Transverse colon (tissue), 4 donors: ENCODE results near the gene PLA2G2D. TPM values are rescaled to one million over a fixed set of nuclear protein-coding genes. Genes with fewer than 3 reads are reported as not detected.
"Not testable (repeated sequence)": the region's sequence is repeated elsewhere in the genome, so short reads cannot be mapped to it uniquely, and the experiment has no call there.

ENCODE experiments used
- DNase-seq: peaks from one replicate; pipeline ENCODE4 v3.0.0-alpha.2; 2019
- H3K27ac ChIP-seq, 4 donors: fragments of 200-600 bp; sonication (generic); 2 replicates each; pipeline ENCODE4 v1.5.1; 2016 to 2018; ENCODE audit warnings: inconsistent platforms in 4 of 4
- H3K27me3 ChIP-seq: fragments of 200-600 bp; sonication (generic); 2 replicates; pipeline ENCODE4 v1.5.1; 2017; ENCODE audit warnings: inconsistent platforms
- H3K36me3 ChIP-seq, 4 donors: fragments of 200-600 bp; sonication (generic); 2 replicates each; pipeline ENCODE4 v1.5.1; 2017 to 2019; ENCODE audit warnings: inconsistent platforms in 4 of 4
- H3K4me1 ChIP-seq, 4 donors: fragments of 200-600 bp; sonication (generic); 2 replicates each; pipeline ENCODE4 v1.5.1; 2017 to 2020; ENCODE audit warnings: inconsistent platforms in 4 of 4
- H3K4me3 ChIP-seq, 4 donors: fragments of 200-600 bp; sonication (generic); 1 replicate in 1 of 4; 2 replicates in 3 of 4; pipeline versions ENCODE4 v1.5.1 to v1.6.1; 2017 to 2019; ENCODE audit warnings: inconsistent platforms in 4 of 4
- H3K9me3 ChIP-seq, 2 donors: fragments of 200-600 bp; sonication (generic); 2 replicates each; pipeline ENCODE4 v1.5.1; 2017 to 2019; ENCODE audit warnings: inconsistent platforms in 2 of 2
- EP300 ChIP-seq: sonication (generic); formaldehyde crosslinking; IDR thresholded peaks from one replicate; pipeline ENCODE4 v1.6.1; 2017; ENCODE audit warnings: antibody characterized with exemption, low read depth
- POLR2A ChIP-seq: fragments of 450-650 bp; IDR thresholded peaks from one replicate; pipeline ENCODE4 v1.6.1; 2016; ENCODE audit warnings: antibody characterized with exemption, mild to moderate bottlenecking, moderate library complexity
- POLR2AphosphoS5 ChIP-seq, 3 donors: sonication (generic); formaldehyde crosslinking; IDR thresholded peaks; one replicate each; pipeline ENCODE4 v1.6.1; 2016; ENCODE audit warnings: antibody characterized with exemption in 3 of 3
- WGBS, 2 donors: methylation state at CpG; one replicate each; pipeline ENCODE4 v1.1.5; 2018; ENCODE audit warnings: low coverage in 1 of 2; 5-methylcytosine and 5-hydroxymethylcytosine counted together
- in situ Hi-C, 4 donors: fragments of 200-750 bp; cut with MboI; loops; one replicate each; pipeline versions ENCODE4 v1.15.0 to v1.15.1; 2017; ENCODE audit warnings: low sequenced_read_pairs in 3 of 4, low pct_ligation_motif_present in 1 of 4, low pct_unique_long_range_greater_than_20kb in 1 of 4
- intact Hi-C: fragments of 100-400 bp; cut with DNase I; formaldehyde crosslinking; loops from one replicate; pipeline ENCODE4 v1.15.1; 2023; ENCODE audit warnings: low total_unique reads
- total RNA-seq, 4 donors: library from RNA; depleted of rRNA; stranded (reverse); fragments of >200 nt; gene quantifications; one replicate each; pipeline ENCODE4 v1.1.0, GENCODE V29; 2016
- TF ChIP-seq, protein P1 (sequence below), 5 experiments: fragments of 200-600 bp in 3 of 5; fragments of 450-650 bp in 2 of 5; sonication (generic) in 3 of 5; IDR thresholded peaks; 1 replicate in 2 of 5; 2 replicates in 3 of 5; pipeline ENCODE4 v1.5.1; 2016 to 2017; ENCODE audit warnings: antibody characterized with exemption in 5 of 5, inconsistent platforms in 3 of 5, mild to moderate bottlenecking in 2 of 5, moderate library complexity in 1 of 5

The PLA2G2D gene
- total RNA-seq, 4 donors from 2014 or later = 0.16 TPM; not detected in 3

DNA sequence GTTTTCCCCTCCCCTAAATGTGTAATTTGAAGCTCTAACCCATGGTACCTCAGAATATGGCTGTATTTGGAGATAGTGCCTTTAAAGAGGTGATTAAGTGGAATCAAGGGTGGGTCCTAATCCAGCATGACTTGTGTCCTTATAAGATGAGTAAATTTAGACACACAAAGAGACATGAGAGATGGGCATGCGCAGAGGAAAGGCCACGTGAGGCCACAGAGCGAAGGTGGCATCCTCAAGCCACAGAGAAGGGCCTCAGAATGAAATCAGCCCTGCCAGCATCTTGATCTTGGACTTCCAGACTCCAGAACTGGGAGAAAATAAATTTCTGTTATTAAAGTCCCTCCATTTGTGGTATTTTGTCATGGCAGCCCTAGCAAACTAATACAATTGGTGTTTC is 16.9 kb upstream of the PLA2G2D start:
- no peaks in the 10 kb centered on the region for H3K36me3 ChIP-seq
- in situ Hi-C loops = no loop called here
- no peak for DNase-seq
- no peak for TF ChIP-seq EP300
- no peaks in the 10 kb centered on the region for H3K27me3 ChIP-seq
- intact Hi-C loops = loop anchor here (5.0 kb wide), 1 partner anchor 849 kb away; the partner anchor contains the start of gene AKR7A3
- 94 to 95% methylated on average over 3 of the region's 3 CpGs for WGBS, 2 donors
- H3K9me3 ChIP-seq = no peaks in the 10 kb centered on the region
- H3K4me3 ChIP-seq = no peak overlapping the region
- H3K27ac ChIP-seq = no peak overlapping the region
- H3K4me1 ChIP-seq = no peaks in the 10 kb centered on the region

DNA sequence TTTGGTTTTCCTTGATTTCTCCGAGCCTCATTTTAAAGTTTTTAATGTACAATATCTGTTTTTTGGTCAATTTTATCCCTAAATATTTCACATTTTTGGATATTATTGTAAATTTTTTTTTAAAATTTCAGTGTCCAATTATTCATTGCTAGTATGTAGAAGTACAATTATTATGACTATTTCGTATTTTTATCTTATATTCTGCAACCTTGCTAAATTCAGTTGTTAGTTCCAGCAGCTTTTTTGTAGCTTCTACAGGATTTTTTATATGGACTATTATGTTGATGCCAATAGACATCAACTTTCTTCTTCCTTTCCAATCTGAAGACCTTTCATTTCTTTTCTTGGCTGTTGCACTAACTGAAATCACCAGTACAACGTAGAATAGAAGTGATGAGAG is 15.7 kb upstream of the PLA2G2D start:
- no peaks in the 10 kb centered on the region for H3K9me3 ChIP-seq
- no peak for TF ChIP-seq POLR2A
- TF ChIP-seq, protein P1, sequence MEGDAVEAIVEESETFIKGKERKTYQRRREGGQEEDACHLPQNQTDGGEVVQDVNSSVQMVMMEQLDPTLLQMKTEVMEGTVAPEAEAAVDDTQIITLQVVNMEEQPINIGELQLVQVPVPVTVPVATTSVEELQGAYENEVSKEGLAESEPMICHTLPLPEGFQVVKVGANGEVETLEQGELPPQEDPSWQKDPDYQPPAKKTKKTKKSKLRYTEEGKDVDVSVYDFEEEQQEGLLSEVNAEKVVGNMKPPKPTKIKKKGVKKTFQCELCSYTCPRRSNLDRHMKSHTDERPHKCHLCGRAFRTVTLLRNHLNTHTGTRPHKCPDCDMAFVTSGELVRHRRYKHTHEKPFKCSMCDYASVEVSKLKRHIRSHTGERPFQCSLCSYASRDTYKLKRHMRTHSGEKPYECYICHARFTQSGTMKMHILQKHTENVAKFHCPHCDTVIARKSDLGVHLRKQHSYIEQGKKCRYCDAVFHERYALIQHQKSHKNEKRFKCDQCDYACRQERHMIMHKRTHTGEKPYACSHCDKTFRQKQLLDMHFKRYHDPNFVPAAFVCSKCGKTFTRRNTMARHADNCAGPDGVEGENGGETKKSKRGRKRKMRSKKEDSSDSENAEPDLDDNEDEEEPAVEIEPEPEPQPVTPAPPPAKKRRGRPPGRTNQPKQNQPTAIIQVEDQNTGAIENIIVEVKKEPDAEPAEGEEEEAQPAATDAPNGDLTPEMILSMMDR (IDR thresholded peaks at IDR 0.05) = no peak
- TF ChIP-seq POLR2AphosphoS5 (IDR thresholded peaks at IDR 0.05) = no peak
- TF ChIP-seq EP300 = no peak
- in situ Hi-C loops (no loop called here), intact Hi-C loops (loop anchor here (5.0 kb wide), 1 partner anchor 848 kb away; the partner anchor contains the start of gene AKR7A3)
- H3K27ac ChIP-seq = no peak overlapping the region
- H3K4me1 ChIP-seq = no peaks in the 10 kb centered on the region
- WGBS, 2 donors = 74 to 89% methylated on average over 3 of the region's 3 CpGs
- DNase-seq = no peak
- H3K27me3 ChIP-seq = no peaks in the 10 kb centered on the region
- no peak overlapping the region for H3K4me3 ChIP-seq
- no peaks in the 10 kb centered on the region for H3K36me3 ChIP-seq

DNA sequence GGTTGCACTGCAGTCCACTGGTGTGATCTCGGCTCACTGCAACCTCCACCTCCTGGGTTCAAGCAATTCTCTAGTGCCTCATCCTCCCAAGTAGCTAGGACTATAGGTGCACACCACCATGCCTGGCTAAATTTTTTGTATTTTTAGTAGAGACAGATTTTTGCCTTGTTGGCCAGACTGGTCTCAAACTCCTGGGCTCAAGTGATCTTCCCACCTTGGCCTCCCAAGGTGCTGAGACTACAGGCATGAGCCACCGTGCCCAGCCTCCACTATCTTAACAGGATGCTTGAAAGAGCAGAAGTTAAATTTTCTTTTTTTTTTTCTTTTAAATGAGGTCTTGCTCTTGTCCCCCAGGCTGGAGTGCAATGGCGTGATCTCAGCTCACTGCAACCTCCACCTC is 11.2 kb upstream of the PLA2G2D start:
- H3K9me3 ChIP-seq, H3K36me3 ChIP-seq, intact Hi-C loops, in situ Hi-C loops, DNase-seq, H3K4me3 ChIP-seq, H3K27me3 ChIP-seq, H3K4me1 ChIP-seq, H3K27ac ChIP-seq: not testable (repeated sequence)
- WGBS, 2 donors = 93% methylated on average over 2 to 3 of the region's 3 CpGs

DNA sequence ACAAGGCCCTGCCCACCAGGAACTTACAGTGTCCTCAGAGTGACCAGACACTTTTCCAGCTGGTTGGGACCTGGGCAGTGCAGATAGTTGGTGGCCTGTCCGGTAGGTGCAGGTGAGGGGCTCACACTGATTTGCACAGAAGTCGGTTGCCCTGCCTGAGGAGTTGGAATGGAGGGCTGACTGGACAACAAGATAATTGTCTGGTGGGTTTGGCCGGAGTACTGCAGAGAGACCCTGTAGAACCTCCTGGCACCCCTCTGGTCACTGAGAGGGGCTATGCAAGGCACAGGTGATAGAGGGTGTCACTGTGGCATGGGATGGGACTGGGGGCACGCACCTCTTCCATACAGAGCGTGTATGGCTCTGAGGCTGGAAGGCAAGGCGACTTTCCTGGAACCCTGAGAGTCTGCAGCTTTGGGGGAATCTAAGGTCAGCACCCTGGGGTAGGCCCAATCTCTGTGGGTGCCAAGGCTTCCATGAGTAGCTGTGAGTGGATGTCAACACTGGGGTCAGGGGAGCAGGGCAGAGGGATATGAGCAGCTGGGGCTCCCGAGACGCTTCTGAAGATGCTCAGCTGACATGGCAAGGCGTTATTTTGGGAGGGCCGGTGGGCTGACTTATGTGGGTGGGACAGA is 7.6 kb upstream of the PLA2G2D start:
- in situ Hi-C loops = no loop called here
- Histone ChIP-seq H3K27ac (no peak overlapping the region), H3K9me3 (peaks cover 0 to 4% of the 10 kb centered on the region in 2 donors), H3K4me1 (peaks cover 0 to 11% (median 1%) of the 10 kb centered on the region in 4 donors), H3K27me3 (no peaks in the 10 kb centered on the region), H3K4me3 (no peak overlapping the region), H3K36me3 (no peaks in the 10 kb centered on the region)
- WGBS, 2 donors = 93% methylated on average over 10 of the region's 10 CpGs; no CpG with 5 or more reads in 1 of the 2 donors
- no peak for DNase-seq
- intact Hi-C loops = no loop called here
- TF ChIP-seq POLR2A (no peak), EP300 (no peak), POLR2AphosphoS5 (IDR thresholded peaks at IDR 0.05) (no peak)
- TF ChIP-seq, protein P1 (IDR thresholded peaks at IDR 0.05) = no peak

DNA sequence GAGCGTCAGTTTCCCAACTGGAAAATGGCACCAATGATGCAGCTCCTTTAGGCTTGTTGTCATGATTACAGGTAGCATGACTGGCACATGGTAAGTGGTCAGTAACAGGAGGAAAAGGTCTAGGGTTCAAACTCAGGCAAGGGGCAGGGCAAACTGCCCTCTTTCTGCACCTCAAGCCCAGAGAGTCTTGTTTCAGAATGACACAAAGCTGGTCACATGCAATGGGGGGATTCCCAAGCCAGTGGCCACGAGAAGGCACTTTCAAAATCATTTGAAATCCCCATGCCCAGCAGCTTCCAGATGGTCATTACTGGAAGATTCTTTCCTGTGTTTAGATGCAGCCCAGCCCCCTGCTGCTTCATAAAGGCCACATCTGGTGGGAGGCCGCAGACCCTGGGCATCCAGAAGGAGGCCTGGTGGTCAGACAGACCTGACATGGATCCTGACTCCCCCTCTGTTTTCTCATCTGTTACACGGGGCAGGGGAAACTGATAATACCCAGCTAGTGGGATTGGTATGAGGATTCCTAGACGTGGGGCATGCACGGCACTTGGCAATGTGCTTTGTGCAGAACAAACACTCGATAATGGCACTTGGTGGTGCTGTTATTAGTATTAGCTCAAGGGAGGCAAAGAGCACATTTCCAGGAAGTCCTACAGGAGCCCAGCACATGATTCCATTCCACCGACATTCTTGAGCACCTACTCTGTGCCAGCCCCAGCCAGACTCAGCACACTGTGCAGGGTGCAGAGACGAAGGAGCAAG is 6.9 kb upstream of the PLA2G2D start:
- 63 to 100% methylated on average over 1 to 9 of the region's 9 CpGs for WGBS, 2 donors
- no peak overlapping the region for H3K27ac ChIP-seq
- H3K36me3 ChIP-seq = no peaks in the 10 kb centered on the region
- no peak for DNase-seq
- TF ChIP-seq EP300 (no peak), POLR2A (no peak), POLR2AphosphoS5 (IDR thresholded peaks at IDR 0.05) (no peak)
- TF ChIP-seq, protein P1 (IDR thresholded peaks at IDR 0.05) = no peak
- H3K9me3 ChIP-seq = peaks cover 0 to 4% of the 10 kb centered on the region in 2 donors
- in situ Hi-C loops = no loop called here
- no peak overlapping the region for H3K4me3 ChIP-seq
- H3K27me3 ChIP-seq = no peaks in the 10 kb centered on the region
- intact Hi-C loops = no loop called here
- H3K4me1 ChIP-seq = peaks cover 0 to 11% (median 1%) of the 10 kb centered on the region in 4 donors
